Prostate gland (tissue), 2 donors: ENCODE results near the gene OR1K1.

Source experiments
- CTCF ChIP-seq, 4 experiments: fragments of 200-600 bp in 2 of 4; fragments of 450-650 bp in 2 of 4; sonication (generic) in 2 of 4; IDR thresholded peaks; 1 replicate in 3 of 4; 2 replicates in 1 of 4; pipeline ENCODE4 v1.5.1; 2016 to 2019; ENCODE audit warnings: antibody characterized with exemption in 4 of 4, mild to moderate bottlenecking in 2 of 4, moderate library complexity in 2 of 4
- POLR2AphosphoS5 ChIP-seq: sonication (generic); formaldehyde crosslinking; IDR thresholded peaks from one replicate; pipeline ENCODE4 v1.6.1; 2017; ENCODE audit warnings: antibody characterized with exemption

- TF ChIP-seq CTCF (IDR thresholded peaks at IDR 0.05) (no peak), POLR2AphosphoS5 (no peak)
These were observed 16.4 kb downstream of the OR1K1 start for GRCh38 chr9:122816163-122816867.
